Upper lobe of right lung (tissue), 1 donor: ENCODE results near the gene SART1. TPM values are rescaled to one million over a fixed set of nuclear protein-coding genes. Genes with fewer than 3 reads are reported as not detected.
A peak's percentile ranks its signal among the peaks of the same experiment; 100 is the strongest.

Source experiments
- ATAC-seq: fragments of 200-7000 bp; cut with Tn5 transposase; one replicate; pipeline ENCODE4 v1.9.1; 2020; ENCODE audit warnings: mild to moderate bottlenecking, moderate library complexity
- DNase-seq: peaks from one replicate; pipeline ENCODE4 v3.0.0-alpha.2; 2020
- H3K27ac ChIP-seq: fragments of 200-600 bp; one replicate; pipeline ENCODE4 v1.8.0; 2022
- H3K27me3 ChIP-seq: fragments of 200-600 bp; one replicate; pipeline ENCODE4 v1.8.0; 2022; ENCODE audit warnings: mild to moderate bottlenecking
- H3K36me3 ChIP-seq: fragments of 200-600 bp; one replicate; pipeline ENCODE4 v1.8.0; 2022
- H3K4me1 ChIP-seq: fragments of 200-600 bp; one replicate; pipeline ENCODE4 v1.8.0; 2022
- H3K4me3 ChIP-seq: fragments of 200-600 bp; one replicate; pipeline ENCODE4 v1.8.0; 2022; ENCODE audit warnings: mild to moderate bottlenecking
- H3K9me3 ChIP-seq: fragments of 200-600 bp; one replicate; pipeline ENCODE4 v1.8.0; 2022
- CTCF ChIP-seq: fragments of 200-600 bp; IDR thresholded peaks from one replicate; pipeline ENCODE4 v1.8.0; 2022; ENCODE audit warnings: antibody characterized with exemption
- intact Hi-C: fragments of 100-400 bp; cut with DNase I; formaldehyde crosslinking; loops from one replicate; pipeline ENCODE4 v1.11.0; 2022
- total RNA-seq: library from RNA; stranded (reverse); fragmentation: NEBNext Ultra II Directional; extraction: Animal tissue kit (Norgen Biotek cat#: 25700); gene quantifications from one replicate; pipeline ENCODE4 v1.2.1, GENCODE V29; 2021
- donor health status: DM: no; HTN: yes; CAD: no; lungs with severe emphysema.

Gene SART1
- total RNA-seq, 1 donor from 2014 or later = 53.3 TPM

- peak; percentile 42 for ATAC-seq
Measured at GRCh38 chr11:65919573-65920371, 41.8 kb upstream of the SART1 start.

DNA sequence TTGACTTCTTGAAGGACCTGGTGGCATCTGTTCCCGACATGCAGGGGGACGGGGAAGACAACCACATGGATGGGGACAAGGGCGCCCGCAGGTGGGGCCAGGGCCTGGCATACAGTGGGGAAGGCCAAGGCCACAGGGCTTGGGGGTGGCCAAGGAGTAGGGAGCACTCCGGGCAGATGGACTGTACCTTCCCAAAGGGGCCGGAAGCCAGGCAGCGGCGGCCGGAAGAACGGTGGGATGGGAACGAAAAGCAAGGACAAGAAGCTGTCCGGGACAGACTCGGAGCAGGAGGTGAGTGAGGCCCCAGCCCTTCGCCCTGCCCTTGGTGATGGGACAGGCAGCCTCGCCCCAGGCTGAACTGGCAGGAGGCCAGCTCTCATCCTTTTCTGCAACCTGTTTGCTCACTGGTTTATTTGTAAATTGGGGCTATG, 41.1 kb upstream of the SART1 start:
- intact Hi-C loops = loop anchor here (10.0 kb wide), 1 partner anchor 54 kb away; no protein-coding TSS in a partner anchor
- DNase-seq = peak; percentile 67

More at GRCh38 chr11:65919573-65920371, 41.8 kb upstream of the SART1 start:
- Histone ChIP-seq H3K4me1 (peaks cover 47% of the 10 kb centered on the region), H3K9me3 (no peaks in the 10 kb centered on the region), H3K27ac (peak overlapping the region; percentile 81), H3K4me3 (peak overlapping the region; percentile 98), H3K36me3 (peaks cover 16% of the 10 kb centered on the region), H3K27me3 (no peaks in the 10 kb centered on the region)
- intact Hi-C loops = loop anchor here (10.0 kb wide), 1 partner anchor 55 kb away; no protein-coding TSS in a partner anchor
- no peak for DNase-seq
- TF ChIP-seq CTCF = no peak

DNA sequence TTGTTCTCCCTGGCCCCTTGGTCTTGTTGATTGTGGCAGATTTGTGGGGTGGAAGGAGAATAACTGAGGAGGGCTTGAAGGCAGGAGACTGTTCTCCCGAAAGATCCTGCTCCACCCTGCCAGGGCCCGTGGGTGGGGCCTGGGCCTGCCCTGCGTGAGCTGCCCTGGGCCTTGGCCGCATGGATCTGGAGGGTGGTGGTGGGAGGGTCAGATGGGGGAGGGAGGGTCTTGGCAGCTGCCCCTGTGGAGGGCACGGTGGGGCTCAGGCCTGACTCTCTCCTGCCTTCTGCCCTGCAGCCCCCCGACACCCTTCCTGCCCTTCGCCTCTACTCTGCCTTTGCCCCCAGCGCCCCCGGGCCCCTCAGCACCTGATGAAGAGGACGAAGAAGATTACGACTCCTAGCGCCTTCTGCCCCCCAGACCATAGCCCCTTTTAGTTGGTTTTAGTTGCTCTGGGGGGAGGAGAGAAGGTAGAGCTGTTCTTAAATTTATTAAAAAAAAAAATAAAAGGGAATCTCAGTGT, 40.4 kb upstream of the SART1 start:
- no peak for ATAC-seq
- DNase-seq = no peak
- Histone ChIP-seq H3K27ac (no peak overlapping the region), H3K4me3 (no peak overlapping the region), H3K36me3 (peaks cover 16% of the 10 kb centered on the region), H3K9me3 (no peaks in the 10 kb centered on the region), H3K4me1 (peaks cover 33% of the 10 kb centered on the region), H3K27me3 (no peaks in the 10 kb centered on the region)
- intact Hi-C loops = loop anchor here (10.0 kb wide), 1 partner anchor 54 kb away; no protein-coding TSS in a partner anchor
- TF ChIP-seq CTCF = no peak

More for the DNA sequence above, 41.1 kb upstream of the SART1 start:
- no peak for TF ChIP-seq CTCF
- Histone ChIP-seq H3K36me3 (peaks cover 16% of the 10 kb centered on the region), H3K27me3 (no peaks in the 10 kb centered on the region), H3K9me3 (no peaks in the 10 kb centered on the region), H3K4me3 (peak overlapping the region; percentile 98), H3K4me1 (peaks cover 40% of the 10 kb centered on the region), H3K27ac (peak overlapping the region; percentile 81)
- no peak for ATAC-seq

- intact Hi-C loops = loop anchor here (10.0 kb wide), 1 partner anchor 53 kb away; no protein-coding TSS in a partner anchor
- peaks cover 16% of the 10 kb centered on the region for H3K36me3 ChIP-seq
- H3K4me3 ChIP-seq = no peak overlapping the region
- H3K27ac ChIP-seq = no peak overlapping the region
- H3K27me3 ChIP-seq = no peaks in the 10 kb centered on the region
- TF ChIP-seq CTCF = no peak
- peaks cover 26% of the 10 kb centered on the region for H3K4me1 ChIP-seq
- no peaks in the 10 kb centered on the region for H3K9me3 ChIP-seq
- no peak for ATAC-seq
- DNase-seq = no peak
Measured at GRCh38 chr11:65921876-65922275, 39.7 kb upstream of the SART1 start.

GRCh38 chr11:65922565-65922964, 39.0 kb upstream of the SART1 start:
- Histone ChIP-seq H3K36me3 (peaks cover 16% of the 10 kb centered on the region), H3K27ac (no peak overlapping the region), H3K4me1 (peaks cover 19% of the 10 kb centered on the region), H3K27me3 (no peaks in the 10 kb centered on the region), H3K4me3 (no peak overlapping the region), H3K9me3 (no peaks in the 10 kb centered on the region)
- no peak for TF ChIP-seq CTCF
- intact Hi-C loops = loop anchor here (10.0 kb wide), 1 partner anchor 52 kb away; no protein-coding TSS in a partner anchor
- no peak for DNase-seq
- no peak for ATAC-seq
